Suprapubic skin (tissue), 4 donors: ENCODE results near the gene NT5C1A. TPM values are rescaled to one million over a fixed set of nuclear protein-coding genes. Genes with fewer than 3 reads are reported as not detected.
A peak's percentile ranks its signal among the peaks of the same experiment; 100 is the strongest.

Source experiments
- DNase-seq, 2 donors: peaks; one replicate each; pipeline ENCODE4 v3.0.0-alpha.2; 2019; ENCODE audit warnings: low spot score in 2 of 2
- H3K27ac ChIP-seq: fragments of 200-600 bp; sonication (generic); one replicate; pipeline ENCODE4 v1.5.1; 2019
- H3K27me3 ChIP-seq: fragments of 200-600 bp; sonication (generic); one replicate; pipeline ENCODE4 v1.5.1; 2019
- H3K36me3 ChIP-seq: fragments of 200-600 bp; sonication (generic); one replicate; pipeline ENCODE4 v1.5.1; 2019
- H3K4me1 ChIP-seq: fragments of 200-600 bp; sonication (generic); one replicate; pipeline ENCODE4 v1.5.1; 2019
- H3K4me3 ChIP-seq: fragments of 200-600 bp; sonication (generic); one replicate; pipeline ENCODE4 v1.5.1; 2019; ENCODE audit warnings: mild to moderate bottlenecking
- H3K9me3 ChIP-seq: fragments of 200-600 bp; sonication (generic); one replicate; pipeline ENCODE4 v1.5.1; 2019
- EP300 ChIP-seq: sonication (generic); formaldehyde crosslinking; IDR thresholded peaks from one replicate; pipeline ENCODE4 v1.6.1; 2017; ENCODE audit warnings: antibody characterized with exemption
- POLR2A ChIP-seq, 2 donors: fragments of 450-650 bp; IDR thresholded peaks; one replicate each; pipeline ENCODE4 v1.6.1; 2017; ENCODE audit warnings: antibody characterized with exemption in 2 of 2, mild to moderate bottlenecking in 2 of 2, moderate library complexity in 2 of 2
- POLR2AphosphoS5 ChIP-seq, 3 donors: sonication (generic); formaldehyde crosslinking; IDR thresholded peaks; one replicate each; pipeline ENCODE4 v1.6.1; 2017; ENCODE audit warnings: antibody characterized with exemption in 3 of 3
- WGBS: methylation state at CpG from one replicate; pipeline ENCODE4 v1.1.5; 2018; 5-methylcytosine and 5-hydroxymethylcytosine counted together
- total RNA-seq, 4 donors: library from RNA; depleted of rRNA; stranded (reverse); fragments of >200 nt; gene quantifications; one replicate each; pipeline ENCODE4 v1.1.0, GENCODE V29; 2016
- TF ChIP-seq, protein P1 (sequence below), 2 donors: fragments of 200-600 bp in 1 of 2; fragments of 450-650 bp in 1 of 2; sonication (generic) in 1 of 2; IDR thresholded peaks; one replicate each; pipeline ENCODE4 v1.5.1; 2016 to 2019; ENCODE audit warnings: antibody characterized with exemption in 2 of 2, mild to moderate bottlenecking in 1 of 2, moderate library complexity in 1 of 2

NT5C1A gene
- total RNA-seq, 4 donors from 2014 or later: not detected

DNA sequence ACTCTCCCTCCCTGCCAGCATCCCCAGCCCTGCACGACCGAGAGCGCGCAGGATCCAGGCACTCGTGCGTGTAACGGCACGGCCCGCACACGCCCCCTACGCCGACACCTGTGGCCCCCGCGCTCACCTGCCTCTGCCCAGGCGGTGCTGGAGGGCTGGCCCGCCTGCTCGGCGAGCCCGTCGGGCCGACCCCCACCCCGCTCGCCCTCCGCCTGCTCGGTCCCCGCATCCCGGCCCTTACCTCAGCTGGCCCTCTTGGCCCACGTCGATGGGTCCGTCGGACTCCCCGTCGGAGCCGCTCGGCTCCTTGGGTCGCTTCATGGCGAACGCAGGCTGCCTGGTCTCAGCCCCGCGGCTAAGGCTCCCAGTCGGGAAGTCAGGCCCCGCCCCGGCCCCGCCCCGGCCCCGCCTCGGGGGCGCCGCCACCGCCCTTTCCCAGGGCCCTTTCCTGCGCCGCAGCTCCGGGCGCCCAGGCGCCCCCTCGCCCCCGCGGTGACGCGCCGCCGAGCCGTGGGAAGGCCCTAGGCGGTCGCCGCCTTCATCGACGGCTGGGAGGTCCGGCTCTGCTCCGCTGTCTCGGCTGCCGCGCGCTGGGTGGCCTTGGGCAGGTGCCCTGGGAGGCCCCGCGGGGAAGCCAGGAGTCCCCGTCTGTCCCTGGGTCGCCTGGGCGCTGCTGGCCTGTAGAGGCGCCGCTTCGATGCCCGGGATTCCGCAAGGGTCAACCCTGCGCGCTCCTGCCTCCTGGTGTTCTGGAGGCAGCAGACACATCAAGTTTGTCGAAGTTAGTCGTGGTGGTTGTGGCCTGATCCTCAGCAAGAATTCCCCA, 32.4 kb downstream of the NT5C1A start, which contains the start of gene HEYL:
Gene HEYL (minus strand): TSS at position 339 of the 826 bp plus-strand sequence. CDS start 18 bp downstream, at position 321.
- Histone ChIP-seq H3K36me3 (no peaks in the 10 kb centered on the region), H3K9me3 (no peaks in the 10 kb centered on the region), H3K4me3 (peak within 1 kb of the TSS; percentile 50), H3K27ac (peak within 1 kb of the TSS; percentile 52), H3K4me1 (peaks cover 8% of the 10 kb centered on the region), H3K27me3 (peaks cover 36% of the 10 kb centered on the region)
- 17% methylated on average over 34 of the region's 88 CpGs for WGBS
- TF ChIP-seq, protein P1, sequence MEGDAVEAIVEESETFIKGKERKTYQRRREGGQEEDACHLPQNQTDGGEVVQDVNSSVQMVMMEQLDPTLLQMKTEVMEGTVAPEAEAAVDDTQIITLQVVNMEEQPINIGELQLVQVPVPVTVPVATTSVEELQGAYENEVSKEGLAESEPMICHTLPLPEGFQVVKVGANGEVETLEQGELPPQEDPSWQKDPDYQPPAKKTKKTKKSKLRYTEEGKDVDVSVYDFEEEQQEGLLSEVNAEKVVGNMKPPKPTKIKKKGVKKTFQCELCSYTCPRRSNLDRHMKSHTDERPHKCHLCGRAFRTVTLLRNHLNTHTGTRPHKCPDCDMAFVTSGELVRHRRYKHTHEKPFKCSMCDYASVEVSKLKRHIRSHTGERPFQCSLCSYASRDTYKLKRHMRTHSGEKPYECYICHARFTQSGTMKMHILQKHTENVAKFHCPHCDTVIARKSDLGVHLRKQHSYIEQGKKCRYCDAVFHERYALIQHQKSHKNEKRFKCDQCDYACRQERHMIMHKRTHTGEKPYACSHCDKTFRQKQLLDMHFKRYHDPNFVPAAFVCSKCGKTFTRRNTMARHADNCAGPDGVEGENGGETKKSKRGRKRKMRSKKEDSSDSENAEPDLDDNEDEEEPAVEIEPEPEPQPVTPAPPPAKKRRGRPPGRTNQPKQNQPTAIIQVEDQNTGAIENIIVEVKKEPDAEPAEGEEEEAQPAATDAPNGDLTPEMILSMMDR (IDR thresholded peaks at IDR 0.05): no peak
- TF ChIP-seq POLR2AphosphoS5 (IDR thresholded peaks at IDR 0.05): no peak
- TF ChIP-seq EP300: no peak
- no peak for TF ChIP-seq POLR2A (IDR thresholded peaks at IDR 0.05)
- DNase-seq: peak in 1 of 2 donors; percentile 71

DNA sequence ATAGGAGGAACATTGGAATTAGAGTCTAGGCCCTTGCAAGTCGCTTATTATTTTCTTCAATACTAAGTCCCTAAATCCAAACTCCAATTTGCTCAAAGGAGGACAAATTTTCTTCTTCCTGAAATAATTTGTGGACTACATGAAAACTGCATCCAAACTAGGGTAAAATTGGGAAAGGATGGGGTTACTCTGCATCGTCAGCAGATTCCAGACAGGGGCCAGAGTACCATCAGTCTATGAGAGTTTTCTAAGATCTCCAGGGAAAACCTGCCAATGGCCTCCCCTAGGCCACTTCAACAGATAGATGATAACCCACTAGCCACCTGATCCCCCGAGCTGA, 33.0 kb downstream of the NT5C1A start:
- no peaks in the 10 kb centered on the region for H3K9me3 ChIP-seq
- peaks cover 8% of the 10 kb centered on the region for H3K4me1 ChIP-seq
- peak overlapping the region; percentile 50 for H3K4me3 ChIP-seq
- no peaks in the 10 kb centered on the region for H3K36me3 ChIP-seq
- H3K27ac ChIP-seq: no peak overlapping the region
- no peak for DNase-seq
- peaks cover 39% of the 10 kb centered on the region for H3K27me3 ChIP-seq
- 67% methylated on average over 3 of the region's 3 CpGs for WGBS
- TF ChIP-seq POLR2A (IDR thresholded peaks at IDR 0.05): no peak
- no peak for TF ChIP-seq EP300
- TF ChIP-seq POLR2AphosphoS5 (IDR thresholded peaks at IDR 0.05): no peak
- TF ChIP-seq, protein P1 (IDR thresholded peaks at IDR 0.05): no peak

DNA sequence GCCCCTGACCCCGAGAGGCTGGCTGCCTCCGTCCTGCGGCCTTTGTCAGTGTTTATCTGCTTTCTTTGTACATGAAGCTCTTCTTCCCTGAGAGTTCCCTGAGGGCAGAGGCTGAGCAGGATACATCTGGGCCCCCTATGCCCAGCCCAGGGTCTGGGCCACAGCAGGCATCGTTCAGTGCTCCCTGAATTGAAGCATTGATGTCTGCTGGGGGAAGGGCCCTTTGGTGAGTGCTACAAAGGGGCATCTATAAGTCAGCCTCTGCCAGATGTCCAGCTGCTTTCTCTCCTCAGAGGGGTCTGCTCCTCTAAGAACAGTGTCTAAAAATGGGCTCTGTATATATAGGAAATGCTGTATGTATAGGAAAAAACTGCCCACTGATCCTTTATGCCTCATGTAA, 34.5 kb downstream of the NT5C1A start:
- H3K36me3 ChIP-seq: no peaks in the 10 kb centered on the region
- peaks cover 39% of the 10 kb centered on the region for H3K27me3 ChIP-seq
- DNase-seq: no peak
- TF ChIP-seq POLR2A (IDR thresholded peaks at IDR 0.05): no peak
- no peak for TF ChIP-seq POLR2AphosphoS5 (IDR thresholded peaks at IDR 0.05)
- TF ChIP-seq EP300: no peak
- TF ChIP-seq, protein P1 (IDR thresholded peaks at IDR 0.05): no peak
- H3K4me1 ChIP-seq: peaks cover 20% of the 10 kb centered on the region
- WGBS: 100% methylated on average over 4 of the region's 4 CpGs
- no peak overlapping the region for H3K27ac ChIP-seq
- H3K9me3 ChIP-seq: no peaks in the 10 kb centered on the region
- no peak overlapping the region for H3K4me3 ChIP-seq

DNA sequence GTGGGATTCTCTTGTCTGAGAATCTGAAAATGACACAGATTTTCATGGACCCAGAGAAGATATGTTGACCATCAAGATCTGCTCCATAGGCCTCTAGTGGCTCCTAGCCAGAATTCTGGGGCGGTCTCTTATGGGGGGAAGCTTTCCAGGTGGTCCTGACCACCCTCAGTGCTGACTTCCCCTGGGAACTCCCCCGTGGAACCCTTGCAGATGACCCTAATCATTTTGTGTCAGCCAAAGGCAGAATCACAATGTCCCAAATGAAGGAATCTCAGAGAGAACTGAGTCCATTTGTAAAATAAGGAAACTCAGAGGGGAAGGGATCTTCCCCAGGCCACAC, 36.1 kb downstream of the NT5C1A start:
- no peak for DNase-seq
- H3K27me3 ChIP-seq: peaks cover 39% of the 10 kb centered on the region
- no peaks in the 10 kb centered on the region for H3K9me3 ChIP-seq
- H3K4me1 ChIP-seq: peaks cover 20% of the 10 kb centered on the region
- H3K4me3 ChIP-seq: no peak overlapping the region
- H3K27ac ChIP-seq: no peak overlapping the region
- TF ChIP-seq POLR2AphosphoS5 (IDR thresholded peaks at IDR 0.05): no peak
- no peak for TF ChIP-seq EP300
- TF ChIP-seq POLR2A (IDR thresholded peaks at IDR 0.05): no peak
- TF ChIP-seq, protein P1 (IDR thresholded peaks at IDR 0.05): no peak
- H3K36me3 ChIP-seq: no peaks in the 10 kb centered on the region
- 62% methylated on average over 2 of the region's 2 CpGs for WGBS

DNA sequence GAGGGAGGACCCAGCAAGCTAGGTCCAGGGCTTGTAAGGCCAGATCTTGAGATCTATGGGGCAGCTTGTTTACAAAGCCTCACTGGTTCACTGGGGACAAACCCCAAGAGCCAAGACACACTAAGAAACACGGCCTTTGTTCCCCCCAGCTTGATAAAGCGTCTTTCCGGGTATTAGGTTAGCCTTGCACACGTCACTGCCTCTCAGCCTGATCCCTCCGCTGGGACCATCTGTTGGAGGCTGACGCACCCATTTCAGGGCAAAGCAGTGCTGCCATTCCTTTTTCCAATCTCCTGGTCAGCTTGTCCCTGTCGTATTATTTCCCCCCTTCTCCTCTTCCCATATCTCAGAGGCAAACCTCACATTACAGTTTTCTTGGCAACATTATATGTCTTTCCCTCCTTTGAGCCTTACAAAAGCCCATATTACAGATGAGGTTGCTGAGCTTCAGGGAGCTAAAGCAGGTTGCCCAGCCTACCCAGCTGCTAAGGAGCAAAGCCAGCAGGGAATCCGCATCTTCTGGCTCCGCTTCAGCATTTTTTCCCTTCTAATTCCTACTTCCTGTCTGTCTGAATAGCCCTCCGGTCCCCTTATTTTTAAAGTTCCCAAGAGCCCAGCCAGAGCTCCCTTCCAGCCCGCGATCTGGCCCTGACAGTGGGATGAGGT, 36.6 kb downstream of the NT5C1A start:
- DNase-seq: no peak

More for the DNA sequence above, 36.6 kb downstream of the NT5C1A start:
- WGBS: 72% methylated on average over 12 of the region's 12 CpGs
- no peaks in the 10 kb centered on the region for H3K36me3 ChIP-seq
- H3K27me3 ChIP-seq: peaks cover 39% of the 10 kb centered on the region
- H3K4me3 ChIP-seq: no peak overlapping the region
- H3K27ac ChIP-seq: no peak overlapping the region
- no peak for TF ChIP-seq POLR2AphosphoS5 (IDR thresholded peaks at IDR 0.05)
- TF ChIP-seq POLR2A (IDR thresholded peaks at IDR 0.05): no peak
- TF ChIP-seq, protein P1 (IDR thresholded peaks at IDR 0.05): no peak
- TF ChIP-seq EP300: no peak
- peaks cover 20% of the 10 kb centered on the region for H3K4me1 ChIP-seq
- H3K9me3 ChIP-seq: no peaks in the 10 kb centered on the region
